GM18951 (cell line): ENCODE measurements around the gene JPH4.
"Not testable (repeated sequence)": the region's sequence is repeated elsewhere in the genome, so short reads cannot be mapped to it uniquely, and the experiment has no call there.

Experiments
- POLR2A ChIP-seq: IDR thresholded peaks from 4 replicates; pipeline ENCODE4 v1.6.1; 2011; ENCODE audit warnings: mild to moderate bottlenecking; ENCODE audit not compliant: insufficient read length, insufficient read depth; ENCODE audit errors: extremely low read depth
- in situ Hi-C: fragments of 300-500 bp; cut with MboI; formaldehyde crosslinking; loops from one replicate; pipeline ENCODE4 v1.12.0; 2022; ENCODE audit warnings: low sequenced_read_pairs, mixed read lengths, inconsistent platforms; ENCODE audit not compliant: unreplicated experiment

The JPH4 gene

GRCh38 chr14:23614395-23614828 is 35.8 kb upstream of the JPH4 start:
- in situ Hi-C loops: no loop called here

GRCh38 chr14:23613242-23614070 is 34.9 kb upstream of the JPH4 start:
- in situ Hi-C loops: no loop called here
- no peak for TF ChIP-seq POLR2A

More at GRCh38 chr14:23614395-23614828, 35.8 kb upstream of the JPH4 start:
- TF ChIP-seq POLR2A: no peak

DNA sequence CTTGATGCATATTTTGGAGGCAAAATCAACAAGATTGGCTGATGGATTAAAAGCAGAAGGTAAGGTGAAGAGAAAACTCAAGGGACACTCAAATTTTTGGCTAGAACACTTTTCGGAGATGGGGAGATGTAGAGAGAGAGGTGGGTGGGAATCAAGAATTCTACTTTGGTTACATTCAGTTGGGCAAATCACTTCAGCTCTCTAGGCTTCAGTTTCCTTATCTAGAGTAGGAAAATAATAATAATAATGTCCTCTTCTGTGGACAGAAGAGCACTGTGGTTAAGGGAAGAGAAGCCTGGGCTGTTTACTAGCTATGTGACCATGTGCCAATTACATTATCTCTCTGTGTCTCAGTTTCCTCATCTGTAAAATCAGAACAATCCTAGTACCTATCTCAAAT is 34.2 kb upstream of the JPH4 start:
- TF ChIP-seq POLR2A: no peak
- in situ Hi-C loops: no loop called here

DNA sequence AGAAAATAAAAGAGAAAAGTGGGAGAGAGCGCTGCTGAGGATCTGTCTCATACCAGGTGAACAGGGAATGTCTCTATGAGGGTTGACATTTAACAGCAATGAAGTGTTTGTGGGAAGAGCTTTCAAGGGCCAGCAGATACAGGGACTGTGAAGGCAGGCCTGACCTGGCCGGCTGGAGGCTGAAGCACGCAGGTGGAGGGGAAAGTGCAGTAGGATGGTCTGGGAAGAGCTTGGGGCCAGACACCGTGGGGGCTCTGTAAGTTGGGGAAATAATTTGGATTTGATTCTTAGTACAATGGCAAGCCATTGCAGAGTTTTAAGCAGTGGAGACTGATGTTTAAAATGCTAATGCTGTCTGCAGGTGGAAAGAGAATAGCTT is 33.8 kb upstream of the JPH4 start:
- no peak for TF ChIP-seq POLR2A
- in situ Hi-C loops: no loop called here

DNA sequence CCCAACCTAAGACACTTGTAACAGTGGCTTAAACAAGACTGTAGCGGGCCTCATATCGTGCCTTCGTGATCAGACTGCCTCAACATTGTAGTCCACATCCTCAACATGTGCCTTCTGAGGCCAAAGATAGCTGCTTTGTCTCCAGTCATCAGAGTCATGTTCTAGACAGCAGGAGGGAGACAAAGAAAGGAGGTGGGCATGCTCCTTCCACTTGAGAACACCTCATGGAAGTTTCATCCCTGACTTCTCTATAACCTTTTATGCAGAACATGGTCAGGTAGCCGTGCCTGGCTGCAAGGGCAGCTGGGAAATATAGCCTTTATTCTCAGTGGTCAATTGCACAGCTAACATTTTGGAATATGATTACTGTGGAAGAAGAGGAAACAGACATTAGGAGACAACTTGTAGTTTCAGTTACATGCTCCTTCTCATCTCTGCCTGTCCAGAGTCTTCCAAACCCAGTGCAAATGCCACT is 32.3 kb upstream of the JPH4 start:
- TF ChIP-seq POLR2A: no peak
- in situ Hi-C loops: no loop called here

GRCh38 chr14:23610090-23610814 is 31.7 kb upstream of the JPH4 start:
- in situ Hi-C loops: no loop called here
- TF ChIP-seq POLR2A: no peak

DNA sequence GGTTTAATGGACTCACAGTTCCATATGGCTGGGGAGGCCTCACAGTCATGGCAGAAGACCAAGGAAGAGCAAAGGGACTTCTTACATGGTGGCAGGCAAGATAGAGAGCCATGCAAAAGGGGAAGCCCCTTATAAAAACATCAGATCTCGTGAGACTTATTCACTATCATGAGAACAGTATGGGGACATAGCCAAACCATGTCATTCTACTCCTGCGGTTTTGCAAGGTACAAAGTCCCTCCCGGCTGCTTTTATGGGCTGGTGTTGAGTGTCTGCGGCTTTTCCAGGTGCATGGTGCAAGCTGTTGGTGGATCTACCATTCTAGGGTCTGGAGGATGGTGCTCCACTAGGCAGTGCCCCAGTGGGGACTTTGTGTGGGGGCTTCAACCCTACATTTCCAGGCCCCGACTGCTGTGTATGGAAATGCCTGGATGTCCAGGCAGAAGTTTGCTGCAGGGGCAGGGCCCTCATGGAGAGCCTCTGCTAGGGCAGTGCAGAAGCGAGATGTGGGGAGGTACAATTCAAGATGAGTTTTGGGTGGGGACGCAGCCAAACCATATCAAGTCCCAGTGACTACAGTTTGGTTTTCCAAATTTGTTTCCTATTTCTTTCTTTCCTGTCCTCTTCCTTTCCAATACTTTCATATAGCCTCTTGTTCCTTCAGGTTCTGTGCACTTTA is 31.0 kb upstream of the JPH4 start:
- in situ Hi-C loops: not testable (repeated sequence)

DNA sequence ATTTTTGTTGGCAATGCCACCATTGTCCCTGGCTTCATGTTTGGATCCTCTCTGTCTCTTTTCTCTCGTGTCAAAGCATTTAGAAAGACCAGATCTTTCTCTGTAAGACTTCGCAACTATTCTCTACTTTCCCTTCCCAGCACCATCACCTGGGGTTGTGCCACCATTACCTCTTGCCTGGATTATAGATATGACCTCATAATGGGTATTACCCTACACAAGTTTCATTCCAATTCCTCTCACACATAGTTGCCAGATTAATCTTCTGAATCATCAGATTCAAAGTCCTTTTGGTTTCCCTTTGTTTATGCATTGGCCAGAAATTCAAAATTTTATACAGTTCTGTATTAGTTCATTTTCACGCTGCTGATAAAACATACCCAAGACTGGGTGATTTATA is 30.4 kb upstream of the JPH4 start:
- in situ Hi-C loops: no loop called here

GRCh38 chr14:23608454-23608853 is 29.9 kb upstream of the JPH4 start:
- no peak for TF ChIP-seq POLR2A
- in situ Hi-C loops: no loop called here

More for the DNA sequence above, 30.4 kb upstream of the JPH4 start:
- TF ChIP-seq POLR2A: no peak

DNA sequence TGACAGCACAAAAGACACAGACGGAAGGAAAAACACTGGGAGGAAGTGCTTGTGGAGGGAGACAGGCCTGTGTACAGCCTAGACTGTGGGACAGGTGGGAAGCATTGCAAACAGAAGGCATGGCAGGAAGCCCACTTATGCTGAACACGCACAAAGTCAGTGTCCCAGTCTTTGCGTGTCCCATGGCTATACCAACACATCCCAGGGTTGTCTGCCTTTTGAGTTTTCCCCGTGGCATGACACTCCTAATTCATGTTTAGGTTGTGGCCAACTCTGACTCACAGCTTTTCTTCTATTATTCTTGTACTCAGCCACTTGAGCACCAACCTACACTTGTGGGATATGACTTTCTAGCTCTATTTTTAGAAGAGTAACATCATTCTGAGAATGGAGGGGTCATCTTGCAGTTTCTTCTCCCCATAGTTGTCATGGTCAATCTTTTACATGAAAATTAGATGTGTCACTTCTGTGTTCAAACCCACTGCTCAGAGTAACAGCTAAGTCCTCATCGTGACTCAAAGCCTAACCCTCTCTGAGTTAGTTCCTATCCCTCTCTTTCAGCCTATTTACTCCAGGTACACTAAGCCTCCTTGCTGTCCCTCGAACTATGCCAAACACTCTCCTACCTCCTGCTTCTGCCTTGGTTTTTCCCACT is 27.5 kb upstream of the JPH4 start:
- in situ Hi-C loops: no loop called here
- no peak for TF ChIP-seq POLR2A

- TF ChIP-seq POLR2A: no peak
- in situ Hi-C loops: no loop called here
Observed at GRCh38 chr14:23604675-23605170, 26.1 kb upstream of the JPH4 start.

DNA sequence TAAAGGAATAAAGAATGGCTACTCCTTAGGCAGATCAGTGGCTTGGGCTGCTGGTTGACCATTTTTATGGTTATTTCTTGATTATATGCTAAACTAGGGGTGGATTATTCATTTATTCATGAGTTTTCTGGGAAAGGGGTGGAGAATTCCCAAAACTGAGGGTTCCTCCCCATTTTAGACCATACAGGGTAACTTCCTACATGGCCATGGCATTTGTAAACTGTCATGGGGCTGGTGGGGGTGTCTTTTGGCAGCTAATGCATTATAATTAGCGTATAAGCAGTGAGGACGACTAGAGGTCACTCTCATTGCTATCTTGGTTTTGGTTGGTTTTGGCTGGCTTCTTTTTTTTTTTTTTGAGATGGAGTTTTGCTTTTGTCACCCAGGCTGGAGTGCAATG is 25.6 kb upstream of the JPH4 start:
- no peak for TF ChIP-seq POLR2A
- in situ Hi-C loops: no loop called here

- TF ChIP-seq POLR2A: no peak
- in situ Hi-C loops: no loop called here
Observed at GRCh38 chr14:23603103-23603502, 24.5 kb upstream of the JPH4 start.
